ENCODE data around the gene DCTPP1.
"Not testable (repeated sequence)": the region's sequence is repeated elsewhere in the genome, so short reads cannot be mapped to it uniquely, and the experiment has no call there.

DCTPP1 gene

DNA sequence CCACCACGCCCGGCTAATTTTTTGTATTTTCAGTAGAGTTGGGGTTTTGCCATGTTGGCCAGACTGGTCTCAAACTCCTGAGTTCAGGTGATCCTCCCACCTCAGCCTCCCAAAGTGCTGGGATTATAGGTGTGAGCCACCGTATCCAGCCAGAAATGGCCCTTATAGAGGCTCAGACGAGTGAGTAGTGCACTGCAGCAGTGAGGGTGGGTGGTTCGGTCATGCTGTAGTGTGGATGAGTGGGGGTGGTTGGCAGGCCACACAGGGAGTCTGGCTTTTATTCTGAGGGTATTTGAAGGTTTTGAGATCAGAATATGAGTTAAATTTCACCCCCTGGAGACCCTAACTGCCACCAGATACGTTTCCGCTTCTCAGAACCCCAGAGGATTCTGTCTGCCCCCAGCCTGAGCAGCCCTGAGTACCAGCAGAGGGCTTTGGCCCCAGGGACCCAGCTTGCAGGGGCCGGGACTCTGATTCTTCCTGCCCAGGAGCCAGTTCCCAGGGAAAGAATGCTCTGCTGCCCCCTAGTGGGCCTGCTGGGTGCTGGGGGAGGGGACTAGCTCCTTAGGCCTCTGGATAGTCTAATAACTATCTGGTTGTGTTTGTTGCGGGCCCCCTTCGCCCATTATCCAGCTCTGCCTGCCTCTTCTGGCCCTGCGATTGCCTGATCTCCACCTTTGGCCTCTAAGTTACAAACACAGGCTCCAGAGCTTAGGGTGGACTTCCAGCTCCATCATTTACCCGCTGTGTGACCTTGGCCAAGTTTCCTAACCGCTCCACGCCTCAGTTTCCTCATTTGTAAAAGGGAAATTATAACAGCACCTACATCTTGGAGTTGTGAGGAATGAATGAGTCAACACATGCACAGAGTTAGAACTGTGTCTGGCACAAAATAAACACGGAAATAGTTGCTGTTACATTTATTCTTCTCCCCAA, 20.4 kb downstream of the DCTPP1 start:
- DNase-seq: peak; percentile 82

DNA sequence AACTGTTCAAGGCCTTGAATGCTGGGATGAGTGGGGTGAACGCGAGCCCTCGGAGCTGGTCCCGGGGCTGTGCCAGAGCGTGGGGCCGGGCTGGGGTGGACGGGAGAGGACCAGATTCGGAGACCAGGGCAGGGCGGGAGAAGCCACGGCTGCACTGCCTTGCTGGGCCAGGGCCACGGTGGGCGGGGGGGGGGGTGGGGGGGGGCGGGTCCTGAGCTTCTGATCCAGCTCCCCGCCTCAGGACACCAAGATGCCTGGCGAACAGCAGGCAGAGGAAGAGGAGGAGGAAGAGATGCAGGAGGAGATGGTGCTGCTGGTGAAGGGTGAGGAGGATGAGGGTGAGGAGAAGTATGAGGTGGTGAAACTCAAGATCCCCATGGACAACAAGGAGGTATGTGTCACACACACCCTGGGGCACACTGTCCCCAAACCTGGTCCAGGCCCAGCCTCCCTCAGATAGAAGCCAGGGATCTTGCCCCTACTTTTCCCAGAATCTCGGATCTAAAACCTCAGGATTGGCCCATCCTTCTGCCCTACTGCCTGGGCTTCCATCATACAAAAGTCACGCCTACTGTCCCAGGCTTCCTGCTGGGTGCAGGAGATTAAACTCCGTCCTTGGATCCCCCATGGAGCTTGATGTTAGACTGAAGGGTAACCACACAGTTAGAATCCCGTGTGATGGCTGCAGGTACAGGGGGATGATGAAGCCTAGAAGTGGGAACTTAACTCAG, 21.9 kb downstream of the DCTPP1 start:
- no peak for DNase-seq

DNA sequence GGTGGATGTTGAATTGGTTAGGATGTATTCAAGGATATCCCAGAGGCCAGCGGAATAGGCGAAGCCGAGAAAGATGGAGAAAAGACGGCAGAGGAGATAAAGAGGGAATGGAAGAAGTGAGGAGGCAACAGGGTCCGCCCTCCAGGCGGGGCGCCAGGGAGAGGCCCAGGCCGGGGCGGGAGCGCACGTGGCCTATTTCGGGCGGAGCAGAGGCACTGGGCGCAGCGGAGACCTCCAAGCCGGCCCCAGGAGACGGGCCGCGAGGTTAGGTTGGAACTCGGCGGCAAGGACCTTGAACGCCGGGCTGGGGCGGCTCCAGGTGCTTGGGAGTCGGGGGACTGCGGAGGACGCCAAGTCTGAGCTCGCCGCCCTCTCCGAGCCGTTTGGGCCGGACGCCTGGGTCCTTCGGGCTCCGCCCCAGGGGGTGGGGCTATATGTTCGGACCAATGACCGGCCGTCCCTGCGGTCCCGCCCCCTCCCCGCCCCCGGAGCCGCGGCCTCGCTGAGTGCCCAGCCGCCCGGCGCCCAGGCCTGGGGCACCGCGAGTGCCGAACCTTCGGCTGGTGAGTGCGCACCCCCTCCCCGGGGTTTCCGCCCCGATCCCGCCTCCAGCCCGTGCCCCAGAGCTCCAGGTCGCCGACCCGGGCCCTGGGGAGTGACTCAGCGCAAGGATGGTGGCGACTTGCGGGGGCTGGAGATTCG, 22.6 kb downstream of the DCTPP1 start, which contains the start of gene ZNF771:
ZNF771 (plus strand) TSS at position 505 of the 702 bp plus-strand sequence. CDS start 448 bp downstream, outside the sequence.
- peak; percentile 87 for DNase-seq

DNA sequence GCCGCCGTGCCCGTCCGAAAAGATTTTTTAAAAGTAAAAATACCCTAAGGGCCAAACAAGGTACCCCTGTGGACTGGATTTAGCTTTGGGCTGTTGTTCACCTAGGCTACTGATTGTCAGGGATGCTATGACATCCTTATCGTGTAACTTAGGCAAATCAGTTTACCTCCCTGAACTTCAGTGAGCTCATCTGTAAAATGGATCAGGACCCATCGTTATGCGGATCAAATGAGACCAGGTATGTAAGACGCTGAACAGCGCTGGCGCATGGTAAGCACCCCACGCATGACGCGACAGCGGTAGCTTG, 23.1 kb downstream of the DCTPP1 start:
- DNase-seq: no peak

DNA sequence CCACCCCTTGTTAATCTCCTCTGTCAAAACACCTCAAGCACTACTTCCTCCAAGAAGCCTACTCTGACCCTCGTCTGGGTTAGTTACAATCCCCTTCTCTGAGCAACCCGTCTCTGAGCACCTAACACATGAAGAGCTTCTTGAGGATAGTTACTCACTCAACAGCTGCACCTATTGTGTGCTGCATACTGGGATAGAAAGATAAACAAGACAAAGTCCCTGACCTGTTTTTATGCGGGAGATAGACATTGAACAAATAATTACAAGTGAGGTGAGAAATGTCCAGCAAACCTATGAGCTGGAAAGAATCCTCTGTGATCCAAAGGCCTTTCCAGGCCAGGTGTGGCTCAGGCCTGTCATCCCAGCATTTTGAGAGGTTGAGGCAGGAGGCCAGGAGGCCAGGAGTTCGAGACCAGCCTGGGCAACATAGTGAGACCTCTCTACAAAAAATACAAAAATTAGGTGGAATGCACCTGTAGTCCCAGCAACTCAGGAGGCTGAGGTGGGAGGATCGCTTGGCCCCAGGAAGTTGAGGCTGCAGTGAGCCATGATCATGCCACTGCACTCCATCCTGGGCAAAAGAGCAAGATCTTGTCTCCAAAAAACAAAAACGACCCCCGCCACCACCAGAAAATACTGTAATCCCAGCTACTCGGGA, 27.9 kb downstream of the DCTPP1 start:
- DNase-seq: no peak

DNA sequence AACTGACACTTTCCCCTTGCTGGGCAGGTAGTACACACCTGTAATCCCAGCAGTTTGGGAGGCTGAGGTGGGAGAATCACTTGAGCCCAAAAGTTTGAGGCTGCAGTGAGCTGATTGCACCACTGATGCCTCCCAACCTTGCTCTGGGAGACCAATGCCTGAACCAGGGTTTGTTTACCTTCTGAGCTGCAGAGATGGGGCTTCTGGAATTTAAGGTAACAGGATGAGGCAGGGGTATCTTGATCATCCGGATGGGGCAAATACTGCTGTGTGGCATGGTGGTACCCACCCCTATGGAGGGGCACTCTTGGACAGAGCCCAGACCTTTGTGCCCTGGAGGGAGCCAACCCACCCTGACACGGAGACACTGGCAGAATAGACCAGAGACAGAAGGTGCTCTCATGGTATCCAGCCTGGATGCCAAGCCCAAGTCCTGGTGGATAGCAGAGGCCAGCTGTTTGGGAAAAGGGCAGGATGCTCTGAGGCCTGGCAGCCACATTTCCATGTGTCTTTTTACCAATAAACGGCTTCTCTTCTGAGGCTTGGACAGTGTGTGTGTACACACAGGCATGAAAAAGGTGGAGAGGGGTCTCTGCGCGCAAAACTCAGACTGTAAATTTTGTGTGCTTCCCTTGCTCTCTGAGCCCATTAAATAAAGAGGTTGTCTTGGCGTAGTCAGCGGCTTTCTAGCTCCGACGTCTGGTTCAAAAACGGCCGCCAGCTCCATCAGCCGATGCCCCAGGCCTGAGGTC, 30.2 kb downstream of the DCTPP1 start:
- DNase-seq: no peak

DNA sequence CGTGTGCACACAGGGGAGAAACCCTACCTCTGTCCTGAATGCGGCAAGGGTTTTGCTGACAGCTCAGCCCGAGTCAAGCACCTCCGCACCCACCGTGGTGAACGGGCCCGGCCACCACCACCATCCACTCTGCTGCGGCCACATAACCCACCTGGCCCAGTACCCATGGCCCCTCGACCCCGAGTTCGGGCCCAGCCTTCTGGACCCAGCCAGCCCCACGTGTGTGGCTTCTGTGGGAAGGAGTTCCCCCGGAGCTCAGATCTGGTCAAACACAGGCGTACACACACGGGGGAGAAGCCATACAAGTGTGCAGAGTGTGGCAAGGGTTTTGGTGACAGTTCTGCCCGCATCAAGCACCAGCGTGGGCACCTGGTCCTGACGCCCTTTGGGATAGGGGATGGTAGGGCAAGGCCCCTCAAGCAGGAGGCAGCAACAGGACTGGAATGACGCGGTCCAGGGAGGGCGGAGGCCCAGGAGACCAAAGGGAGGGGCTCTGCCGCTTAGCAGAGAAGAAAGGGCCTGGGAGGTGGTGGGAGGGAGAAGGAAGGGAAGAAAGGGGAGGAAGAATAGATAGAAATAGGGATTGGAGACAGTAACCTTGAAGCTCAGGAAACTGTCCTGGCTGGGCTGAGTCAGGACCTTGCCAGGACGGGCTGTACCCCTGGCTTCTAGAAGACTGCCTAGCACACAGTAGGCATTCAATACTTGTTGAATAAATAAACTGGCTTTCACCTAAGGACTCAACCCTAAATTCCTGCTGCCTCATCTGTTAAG, 31.0 kb downstream of the DCTPP1 start:
- no peak for DNase-seq

DNA sequence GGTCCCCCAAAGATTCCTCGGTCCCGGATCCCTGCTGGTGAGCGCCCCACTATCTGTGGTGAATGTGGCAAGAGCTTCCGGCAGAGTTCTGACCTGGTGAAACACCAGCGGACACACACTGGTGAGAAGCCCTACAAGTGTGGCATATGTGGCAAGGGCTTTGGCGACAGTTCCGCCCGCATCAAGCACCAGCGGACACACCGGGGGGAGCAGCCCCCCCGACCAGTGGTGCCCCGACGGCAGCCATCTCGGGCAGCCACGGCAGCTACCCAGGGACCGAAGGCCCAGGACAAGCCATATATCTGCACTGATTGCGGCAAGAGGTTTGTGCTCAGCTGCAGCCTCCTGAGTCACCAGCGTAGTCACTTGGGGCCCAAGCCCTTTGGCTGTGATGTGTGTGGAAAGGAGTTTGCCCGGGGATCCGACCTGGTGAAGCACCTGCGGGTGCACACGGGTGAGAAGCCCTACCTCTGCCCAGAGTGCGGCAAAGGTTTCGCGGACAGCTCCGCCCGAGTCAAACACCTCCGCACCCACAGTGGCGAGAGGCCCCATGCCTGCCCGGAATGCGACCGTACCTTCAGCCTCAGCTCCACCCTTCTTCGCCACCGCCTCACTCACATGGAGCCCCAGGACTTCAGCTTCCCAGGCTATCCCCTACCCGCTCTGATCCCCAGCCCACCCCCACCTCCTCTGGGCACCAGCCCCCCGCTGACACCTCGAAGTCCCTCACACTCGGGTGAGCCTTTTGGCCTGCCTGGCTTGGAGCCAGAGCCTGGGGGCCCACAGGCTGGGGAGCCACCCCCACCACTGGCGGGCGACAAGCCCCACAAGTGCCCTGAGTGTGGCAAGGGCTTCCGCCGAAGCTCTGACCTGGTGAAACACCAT, 31.8 kb downstream of the DCTPP1 start:
- DNase-seq: no peak

DNA sequence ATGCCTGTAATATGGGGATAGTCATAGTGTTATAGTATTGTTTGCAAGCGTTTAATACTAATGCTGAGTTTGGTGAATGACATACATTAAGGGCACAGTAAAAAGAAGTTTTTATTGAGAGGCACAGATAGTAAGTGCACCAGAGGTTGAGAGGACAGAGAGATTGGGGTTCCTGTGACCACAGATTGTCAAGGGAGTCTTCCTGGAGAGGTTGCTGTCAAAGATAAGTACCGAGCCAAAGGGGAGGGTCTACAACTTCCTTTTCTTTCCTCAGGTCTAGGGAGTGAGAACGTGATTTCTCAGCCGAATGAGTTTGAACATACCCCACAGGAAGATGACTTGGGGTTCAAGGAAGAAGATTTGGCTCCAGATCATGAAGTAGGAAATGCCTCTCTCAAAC, 32.8 kb downstream of the DCTPP1 start:
- no peak for DNase-seq

DNA sequence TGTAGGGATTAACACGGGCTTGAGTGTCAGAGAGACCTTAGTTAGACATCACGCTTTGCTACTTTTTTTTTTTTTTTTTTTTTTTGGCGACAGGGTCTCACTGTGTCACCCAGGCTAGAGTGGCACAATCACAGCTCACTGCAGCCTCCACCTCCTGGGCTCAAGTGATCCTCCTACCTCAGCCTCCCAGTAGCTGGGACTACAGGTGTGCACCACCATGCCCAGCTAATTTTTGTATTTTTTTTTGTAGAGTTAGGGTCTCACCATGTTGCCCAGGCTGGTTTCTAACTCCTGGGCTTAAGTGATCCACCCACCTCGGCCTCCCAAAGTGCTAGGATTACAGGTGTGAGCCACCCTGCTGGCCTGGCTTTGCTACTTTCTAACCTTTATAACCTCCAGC, 33.2 kb downstream of the DCTPP1 start:
- DNase-seq: not testable (repeated sequence)

DNA sequence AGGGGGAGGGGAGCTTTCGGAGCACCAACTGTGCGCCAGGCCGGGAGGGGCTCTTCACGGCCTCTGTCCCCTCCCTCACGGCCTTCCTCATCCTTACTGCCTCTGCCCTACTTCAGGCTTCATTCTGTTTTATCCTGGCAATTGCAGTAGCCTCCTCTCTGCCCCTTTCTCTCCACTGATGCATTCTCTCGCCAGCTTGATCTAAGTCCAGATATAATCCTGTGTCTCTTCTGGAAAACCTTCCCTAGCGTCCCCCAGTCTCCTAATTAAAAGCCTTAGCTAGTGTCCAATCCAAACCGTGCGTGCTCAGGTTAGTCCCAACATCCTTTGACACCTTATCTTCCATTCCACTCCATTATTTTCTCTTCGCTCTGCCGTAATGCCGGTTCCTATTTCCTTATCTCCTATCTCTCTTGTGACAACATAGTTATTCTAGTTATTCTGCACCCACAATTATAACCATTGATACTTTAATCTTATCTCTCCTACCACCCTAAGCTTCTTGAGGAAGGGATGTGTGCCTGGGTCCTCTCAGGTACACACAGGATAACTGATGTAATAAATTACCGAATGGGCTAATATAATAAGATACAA, 33.7 kb downstream of the DCTPP1 start:
- peak; percentile 20 for DNase-seq

DNA sequence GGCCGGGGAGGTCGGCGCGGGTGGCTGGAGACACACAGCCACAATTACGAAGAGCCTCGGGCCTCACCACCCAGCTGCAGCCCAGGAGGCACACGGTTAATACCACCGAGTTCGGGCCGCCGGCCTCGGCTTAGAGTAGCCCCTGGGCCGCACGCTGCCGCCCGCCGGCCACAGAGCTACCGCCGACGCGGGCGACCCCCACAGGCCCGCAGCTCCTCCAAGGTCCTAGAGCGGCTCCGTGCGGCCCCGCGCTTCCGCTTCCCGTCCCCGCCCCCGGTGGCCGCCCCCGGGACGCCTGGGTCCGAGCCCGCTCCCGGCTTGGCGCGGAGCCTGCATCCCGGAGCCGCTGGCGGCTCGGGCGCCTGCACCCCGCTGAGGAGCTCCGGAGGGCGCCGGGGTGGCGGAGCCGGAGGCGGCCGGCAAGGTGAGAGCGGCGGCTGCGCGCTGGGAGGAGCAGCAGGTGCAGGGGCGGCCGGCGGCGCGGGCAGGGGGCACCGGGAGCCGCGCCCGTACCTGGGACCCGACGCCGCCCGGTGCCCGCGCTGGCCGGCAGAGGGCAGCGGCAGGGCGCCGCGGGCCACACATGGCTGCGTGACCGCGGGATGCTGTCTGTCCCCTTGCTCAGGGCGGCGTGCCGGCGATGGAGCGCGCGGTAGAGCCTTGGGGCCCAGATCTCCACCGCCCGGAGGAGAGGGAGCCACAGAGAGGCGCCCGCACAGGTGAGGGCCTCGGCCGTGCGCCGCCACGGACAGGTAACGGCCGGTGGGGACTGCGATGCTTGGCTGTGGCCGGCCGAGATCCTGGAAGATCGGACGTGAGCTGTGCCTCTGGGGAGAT, 34.5 kb downstream of the DCTPP1 start, which contains the start of gene ZNF48:
ZNF48 (plus strand) TSS at position 266 of the 837 bp plus-strand sequence; CDS start at position 641, 375 bp downstream.
- peak; percentile 85 for DNase-seq

DNA sequence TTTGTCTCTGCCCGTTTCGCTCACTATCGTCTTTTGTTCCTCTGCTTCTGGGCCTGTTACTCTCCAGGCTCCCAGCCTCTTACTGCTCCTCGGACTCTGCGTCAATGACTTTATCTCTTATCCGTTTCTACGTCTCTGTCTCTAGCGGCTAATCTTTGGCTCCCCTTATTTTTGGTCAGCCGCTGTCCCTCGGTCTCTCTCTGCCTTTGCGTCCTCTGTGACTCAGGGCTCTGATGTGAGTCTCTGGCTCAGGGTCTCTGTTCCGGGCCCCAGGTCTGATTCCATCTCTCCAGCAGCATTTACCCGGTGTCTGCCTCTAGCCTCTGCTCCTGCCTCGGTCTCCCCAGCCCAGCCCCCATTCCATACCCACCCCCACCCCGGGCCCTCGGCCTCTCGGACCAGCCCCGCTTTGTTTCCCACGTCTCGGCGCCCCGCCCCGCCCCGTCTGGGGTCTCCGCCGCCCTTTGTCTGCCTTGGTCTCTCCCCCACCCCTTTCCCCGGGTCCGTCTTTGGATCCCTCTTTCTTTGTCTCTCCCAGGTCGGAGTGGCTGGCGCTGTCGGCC, 35.2 kb downstream of the DCTPP1 start:
- peak; percentile 32 for DNase-seq

DNA sequence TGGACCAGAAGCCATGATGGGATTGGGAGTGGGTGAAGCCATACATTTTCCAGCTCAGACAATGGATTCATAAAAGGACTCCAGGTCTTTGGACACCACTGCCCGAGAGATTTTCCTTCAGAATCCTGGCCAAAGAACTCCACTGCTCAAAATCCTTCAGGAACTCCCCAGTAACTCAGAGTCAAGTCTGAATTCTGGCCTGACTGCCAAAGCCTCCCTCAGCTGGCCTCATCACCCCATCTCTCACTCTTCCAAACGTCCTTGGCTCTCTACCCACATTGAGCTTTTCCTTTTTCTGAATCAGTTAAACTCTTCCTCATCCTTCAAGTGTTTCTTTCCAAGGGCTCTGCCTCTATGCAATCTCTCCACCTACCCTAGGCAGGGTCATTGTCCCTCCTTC, 46.3 kb downstream of the DCTPP1 start:
- no peak for DNase-seq

DNA sequence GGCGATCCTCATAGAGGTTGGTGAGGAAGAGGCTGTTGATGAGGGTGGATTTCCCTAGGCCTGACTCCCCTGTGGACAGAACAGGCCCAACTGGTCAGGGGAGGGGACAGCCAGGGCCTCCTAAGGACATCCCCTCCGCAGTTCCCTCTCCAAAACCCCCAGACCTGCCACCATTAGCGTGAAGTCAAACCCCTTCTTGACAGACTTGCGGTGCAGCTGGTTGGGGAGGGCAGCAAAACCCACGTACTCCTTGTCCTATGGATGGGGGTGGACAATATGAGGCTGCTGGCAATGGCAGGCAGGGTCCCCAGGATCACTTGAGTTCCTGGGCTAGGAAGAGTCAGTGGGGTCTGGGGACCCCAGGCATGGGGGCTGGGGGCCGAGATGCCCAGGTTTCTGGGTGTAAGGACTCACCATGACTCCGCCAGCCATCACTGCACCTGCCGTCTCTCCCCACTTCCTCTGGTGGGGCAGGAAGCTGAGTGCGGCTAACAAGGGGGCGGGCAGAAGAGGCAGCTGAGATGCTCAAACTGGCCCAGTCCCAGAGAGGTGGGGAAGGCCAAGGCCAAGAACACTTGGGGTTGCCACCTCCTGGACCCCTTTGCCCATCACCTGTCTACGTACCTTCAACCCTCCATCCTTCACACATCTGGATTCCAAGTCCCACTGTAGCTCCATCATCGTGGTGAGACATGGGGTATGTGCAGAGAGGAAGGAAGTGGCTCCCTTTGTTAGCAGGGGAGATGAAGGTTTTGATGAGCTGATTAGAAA, 47.5 kb downstream of the DCTPP1 start, which contains the start of gene SEPTIN1:
SEPTIN1 (minus strand) TSS at position 451 of the 771 bp plus-strand sequence; CDS start at position 432, 19 bp downstream.
- no peak for DNase-seq

DNA sequence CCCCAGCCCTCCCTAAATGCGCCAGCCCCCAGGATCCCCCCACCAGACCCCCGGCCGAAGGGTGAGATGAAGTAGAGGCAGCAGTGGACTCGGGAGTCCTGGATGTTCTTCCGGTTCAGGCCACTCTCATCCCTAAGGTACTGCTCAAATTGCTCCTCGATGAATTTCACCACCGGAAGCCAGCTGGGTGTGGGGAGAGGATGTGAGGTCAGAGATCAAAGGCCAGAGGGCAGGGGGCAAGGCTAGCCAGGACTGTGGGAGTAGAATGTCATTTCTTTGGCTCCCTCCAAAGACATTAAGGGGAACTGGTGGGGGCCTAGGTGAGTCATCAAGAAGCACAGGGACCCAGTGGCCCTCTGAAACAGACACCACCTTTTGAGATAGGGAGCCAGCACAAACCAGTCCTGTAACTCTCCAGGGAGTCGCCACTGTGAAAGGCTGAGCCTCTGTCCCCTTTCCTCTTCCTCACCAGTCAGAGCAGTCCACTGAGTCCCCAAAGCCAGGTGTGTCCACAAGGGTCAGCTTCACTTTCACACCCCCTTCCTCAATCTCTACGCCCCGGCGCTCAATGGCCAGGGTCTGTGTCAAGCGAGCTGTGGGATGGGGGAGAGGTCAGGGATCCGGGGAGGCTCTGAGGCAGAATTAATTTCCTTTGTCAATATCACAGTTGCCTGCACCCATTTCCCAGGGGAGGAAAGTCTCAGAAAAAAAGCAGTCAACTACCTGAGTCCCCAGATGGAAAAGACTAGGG, 48.4 kb downstream of the DCTPP1 start:
- no peak for DNase-seq

DNA sequence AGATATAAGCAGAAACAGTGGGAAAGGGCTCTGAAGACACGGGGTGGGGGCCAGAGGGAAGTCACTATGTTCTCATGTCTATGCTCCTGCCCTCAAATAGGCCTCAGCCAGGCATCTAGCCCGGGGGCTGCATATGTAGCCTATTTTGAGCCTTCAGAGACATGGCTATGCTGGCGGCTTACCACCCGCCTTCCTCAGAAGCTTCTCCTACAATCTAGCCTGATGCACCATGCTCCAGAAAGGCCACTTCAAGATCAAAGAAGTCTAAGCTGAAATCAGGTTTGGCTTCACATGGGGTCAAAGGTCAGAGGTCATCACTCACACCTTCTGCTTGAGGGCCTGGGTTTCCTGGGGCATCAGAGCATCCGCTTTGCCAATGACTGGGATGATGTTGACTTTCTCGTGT, 49.0 kb downstream of the DCTPP1 start:
- DNase-seq: no peak
